Suppressor macrophage treated with lipopolysaccharide for 4 hours (primary cell): ENCODE measurements around the gene WNT9B.
"Not testable (repeated sequence)": the region's sequence is repeated elsewhere in the genome, so short reads cannot be mapped to it uniquely, and the experiment has no call there.

ENCODE experiments used
- DNase-seq: peaks from one replicate; pipeline ENCODE4 v3.0.0-alpha.2; 2020

WNT9B gene

DNA sequence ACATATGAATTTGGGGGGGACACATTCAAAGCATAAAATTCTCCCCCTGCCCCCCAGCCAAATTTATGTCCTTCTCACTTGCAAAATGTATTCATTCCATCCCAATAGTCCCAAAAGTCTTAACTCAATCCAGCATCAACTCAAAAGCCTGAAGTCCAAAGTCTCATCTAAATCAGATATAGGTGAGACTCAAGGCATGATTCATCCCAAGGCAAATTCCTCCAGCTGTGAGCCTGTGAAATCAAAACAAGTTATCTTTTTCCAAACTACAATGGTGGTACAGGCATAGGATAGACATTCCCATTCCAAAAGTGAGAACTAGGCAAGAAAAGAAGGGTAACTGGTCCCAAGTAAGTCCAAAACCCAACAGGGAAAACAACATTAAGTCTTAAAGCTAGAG, 65.7 kb downstream of the WNT9B start:
- DNase-seq = no peak

DNA sequence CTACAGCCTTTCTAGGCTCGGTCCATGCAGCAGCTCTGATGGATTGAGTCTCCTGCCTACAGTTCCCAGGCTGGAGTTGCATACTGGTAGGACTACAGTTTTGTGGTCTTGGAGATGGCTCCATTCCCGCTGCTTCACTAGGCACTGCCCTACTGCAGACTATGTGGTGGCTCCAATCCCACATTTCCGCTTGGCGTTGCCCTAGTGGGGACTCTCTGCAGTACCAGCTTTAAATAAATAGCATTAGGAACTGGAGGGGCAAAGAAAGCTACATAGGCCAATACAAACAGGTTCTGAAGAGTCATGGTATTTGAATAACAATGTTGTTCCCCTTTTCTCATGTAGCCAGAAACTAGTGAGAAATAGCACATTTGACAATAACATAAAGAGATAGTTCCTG, 66.1 kb downstream of the WNT9B start:
- DNase-seq = no peak

DNA sequence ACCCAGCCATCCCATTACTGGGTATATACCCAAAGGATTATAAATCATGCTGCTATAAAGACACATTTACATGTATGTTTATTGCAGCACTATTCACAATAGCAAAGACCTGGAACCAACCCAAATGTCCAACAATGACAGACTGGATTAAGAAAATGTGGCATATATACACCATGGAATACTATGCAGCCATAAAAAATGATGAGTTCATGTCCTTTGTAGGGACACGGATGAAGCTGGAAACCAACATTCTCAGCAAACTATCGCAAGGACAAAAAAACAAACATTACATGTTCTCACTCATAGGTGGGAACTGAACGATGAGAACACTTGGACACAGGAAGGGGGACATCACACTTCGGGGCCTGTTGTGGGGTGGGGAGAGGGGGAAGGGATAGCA, 70.6 kb downstream of the WNT9B start:
- not testable (repeated sequence) for DNase-seq

DNA sequence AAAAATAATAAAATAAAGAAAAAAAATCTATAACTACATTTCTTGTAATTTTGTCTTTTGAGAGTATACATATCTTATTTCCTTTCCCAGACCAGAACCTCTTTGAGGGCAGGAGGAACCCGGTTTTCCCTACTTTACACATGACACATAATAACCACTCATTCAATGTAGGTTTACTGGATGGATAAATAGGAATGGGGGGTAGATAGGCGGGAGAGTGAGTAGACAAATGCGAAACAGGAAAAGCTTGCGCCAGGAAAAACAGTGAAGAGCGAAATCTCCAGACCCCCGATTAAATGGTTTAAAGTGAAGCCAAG, 71.1 kb downstream of the WNT9B start:
- no peak for DNase-seq

DNA sequence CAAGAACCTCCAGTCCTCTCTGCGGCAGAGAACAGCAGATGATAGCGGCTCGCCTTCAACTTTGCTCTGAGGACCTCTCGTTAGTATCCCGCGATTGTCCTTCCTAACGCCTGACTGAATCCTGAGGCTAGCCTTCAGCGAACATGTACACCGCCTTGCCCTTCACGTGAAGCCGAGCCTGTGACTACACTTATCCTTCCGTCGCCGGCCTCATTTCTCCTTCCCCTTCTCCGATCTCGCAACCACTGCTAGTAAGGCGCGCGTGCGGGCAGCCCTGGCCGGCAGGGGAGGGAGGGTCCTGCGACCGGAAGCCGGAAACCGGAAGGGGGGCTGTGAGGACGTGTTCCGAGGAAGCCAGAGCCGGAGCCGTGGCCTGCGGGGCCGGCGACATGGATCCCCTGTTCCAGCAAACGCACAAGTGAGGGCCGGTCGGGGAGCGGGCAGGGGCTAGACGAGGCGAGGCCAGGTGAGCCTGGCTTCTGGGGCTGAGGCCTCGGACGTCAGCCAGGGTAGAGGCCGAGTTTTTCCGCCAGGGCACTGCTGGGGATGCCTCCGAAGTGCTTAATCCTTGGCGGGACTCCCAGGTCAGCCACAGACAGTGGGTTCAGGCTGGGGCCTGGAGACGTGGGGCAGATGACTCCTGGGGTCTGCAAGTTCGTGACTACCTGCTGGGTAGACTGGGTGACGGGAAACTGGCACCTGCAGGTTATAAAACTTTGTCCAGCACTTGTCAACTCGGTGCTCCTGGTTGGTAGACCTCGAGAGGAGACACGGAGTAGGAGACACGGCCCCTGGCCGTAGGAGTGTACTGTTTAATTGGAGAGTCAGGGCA, 71.6 kb downstream of the WNT9B start, which contains the start of gene GOSR2:
TSS of gene GOSR2 (plus strand) at position 357 of the 832 bp plus-strand sequence. CDS start at position 390, 33 bp downstream.
- peak; percentile 94 for DNase-seq

DNA sequence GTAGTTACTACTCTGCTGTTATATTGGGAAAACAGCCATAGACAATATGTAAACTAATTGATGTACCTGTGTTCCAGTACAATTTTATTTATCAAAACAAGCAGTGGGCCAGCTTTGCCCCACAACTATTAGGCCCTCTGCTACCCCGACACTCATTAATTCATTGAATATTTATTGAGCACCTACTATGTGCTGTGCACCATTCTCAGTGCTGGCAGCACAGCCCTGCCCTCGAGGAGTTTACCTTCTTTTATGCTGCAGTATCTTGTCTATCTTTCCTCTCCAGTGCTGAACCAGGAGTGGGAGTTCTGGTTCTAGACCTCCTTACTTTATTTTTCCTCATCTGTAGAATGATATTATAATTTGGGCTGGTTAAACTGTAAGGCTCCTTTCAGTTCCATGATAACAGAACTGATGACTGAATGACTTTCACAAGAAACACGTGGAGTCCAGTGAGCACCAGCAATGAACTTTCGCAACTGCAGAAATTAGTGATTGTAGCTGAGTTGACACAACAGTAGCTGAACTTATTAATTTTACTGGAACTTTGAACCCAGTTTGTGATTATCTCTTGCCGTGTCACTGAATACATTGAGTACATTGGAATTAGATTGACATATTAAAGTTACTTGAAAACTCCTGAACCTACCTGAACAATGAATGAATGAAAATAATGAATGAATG, 73.9 kb downstream of the WNT9B start:
- DNase-seq = peak; percentile 74

DNA sequence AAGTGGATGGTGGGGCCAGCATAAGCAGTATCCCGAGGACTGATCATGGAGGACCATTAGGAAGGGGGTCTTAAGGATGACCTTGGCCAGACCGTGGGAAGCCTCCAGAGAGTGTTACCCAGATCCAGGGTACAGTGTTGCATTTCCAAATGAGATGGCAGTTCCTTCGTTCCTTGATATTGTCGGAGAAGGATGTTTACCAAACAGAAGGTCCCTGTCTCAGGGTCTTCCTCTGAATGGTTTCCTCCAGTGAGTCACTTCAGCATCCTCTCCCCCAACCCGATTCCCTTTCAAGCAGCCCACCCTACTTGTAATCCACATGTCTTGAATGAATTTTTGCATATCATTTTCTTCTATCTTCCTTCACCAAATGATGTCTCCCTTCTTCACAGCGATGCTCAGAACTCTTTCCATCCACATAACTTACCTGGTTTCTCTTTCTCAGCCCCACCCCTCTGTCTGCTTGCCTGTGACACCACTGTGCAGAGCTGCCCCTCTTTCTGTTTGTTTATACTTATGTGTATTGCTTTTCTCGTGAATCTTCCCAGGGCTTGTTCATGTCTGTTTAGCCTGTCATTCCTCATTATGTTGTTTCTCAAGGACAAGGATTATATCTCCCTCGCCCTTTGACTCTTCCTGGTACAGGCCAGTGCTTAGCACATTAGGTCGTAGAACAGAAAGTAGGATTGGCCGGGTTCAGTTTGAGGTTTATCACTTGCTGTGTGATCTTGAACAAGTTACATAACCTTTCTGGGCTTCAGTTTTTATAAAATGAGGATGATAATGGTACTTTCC, 77.3 kb downstream of the WNT9B start:
- no peak for DNase-seq

DNA sequence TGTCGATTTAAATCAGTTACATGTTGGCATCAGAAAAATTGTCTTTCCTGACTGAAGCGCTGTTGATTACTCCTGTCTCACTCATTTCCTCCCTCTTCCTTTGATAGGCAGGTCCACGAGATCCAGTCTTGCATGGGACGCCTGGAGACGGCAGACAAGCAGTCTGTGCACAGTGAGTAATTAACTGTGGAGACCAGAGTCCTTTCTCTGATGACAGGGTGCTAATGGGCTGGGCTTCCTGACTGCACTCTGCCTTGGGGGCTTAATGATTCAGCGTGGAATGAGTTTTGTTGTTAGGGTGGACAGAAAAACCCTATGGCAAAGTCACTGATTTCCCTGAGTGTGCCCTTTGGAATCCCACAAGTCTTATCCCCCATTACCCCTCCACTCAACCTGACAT, 78.0 kb downstream of the WNT9B start:
- no peak for DNase-seq

DNA sequence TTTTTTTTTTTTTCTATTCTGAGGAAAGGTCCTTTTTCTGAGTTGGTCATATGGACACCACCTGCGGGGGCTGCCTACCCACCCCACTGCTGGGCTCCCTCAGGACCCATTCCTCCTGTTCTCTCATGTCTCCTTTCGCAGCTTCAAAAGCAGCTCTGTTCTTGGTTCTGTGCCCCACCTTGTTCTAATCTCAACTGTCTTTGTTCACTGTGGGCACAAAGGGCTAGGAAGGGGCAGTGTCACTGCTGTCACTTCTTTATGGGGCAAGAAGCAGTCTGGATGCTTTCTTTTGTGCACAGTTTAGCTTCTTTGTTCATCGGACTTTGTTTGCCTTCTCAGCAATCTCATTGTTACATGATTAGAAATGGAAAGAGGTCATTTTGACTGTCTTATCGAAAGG, 78.7 kb downstream of the WNT9B start:
- no peak for DNase-seq

DNA sequence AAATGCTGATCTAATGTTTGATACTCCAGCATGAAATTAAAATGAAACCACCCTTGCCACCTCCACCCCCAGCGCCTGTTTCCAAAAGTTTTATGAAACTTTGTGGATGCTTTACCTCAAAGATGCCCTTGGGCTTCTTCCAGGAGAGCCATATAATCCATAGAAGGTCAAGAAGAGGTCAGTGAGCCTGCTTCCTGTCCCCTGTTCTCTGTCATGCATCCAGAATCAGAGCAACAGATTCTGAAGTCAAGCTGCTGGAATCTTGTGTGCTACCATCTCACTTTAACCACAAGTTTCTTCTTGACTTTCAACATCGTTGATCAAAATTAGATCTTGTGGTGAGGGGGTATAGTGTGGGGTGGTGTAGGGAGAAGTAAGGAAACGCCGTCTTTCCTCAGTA, 80.2 kb downstream of the WNT9B start:
- no peak for DNase-seq

DNA sequence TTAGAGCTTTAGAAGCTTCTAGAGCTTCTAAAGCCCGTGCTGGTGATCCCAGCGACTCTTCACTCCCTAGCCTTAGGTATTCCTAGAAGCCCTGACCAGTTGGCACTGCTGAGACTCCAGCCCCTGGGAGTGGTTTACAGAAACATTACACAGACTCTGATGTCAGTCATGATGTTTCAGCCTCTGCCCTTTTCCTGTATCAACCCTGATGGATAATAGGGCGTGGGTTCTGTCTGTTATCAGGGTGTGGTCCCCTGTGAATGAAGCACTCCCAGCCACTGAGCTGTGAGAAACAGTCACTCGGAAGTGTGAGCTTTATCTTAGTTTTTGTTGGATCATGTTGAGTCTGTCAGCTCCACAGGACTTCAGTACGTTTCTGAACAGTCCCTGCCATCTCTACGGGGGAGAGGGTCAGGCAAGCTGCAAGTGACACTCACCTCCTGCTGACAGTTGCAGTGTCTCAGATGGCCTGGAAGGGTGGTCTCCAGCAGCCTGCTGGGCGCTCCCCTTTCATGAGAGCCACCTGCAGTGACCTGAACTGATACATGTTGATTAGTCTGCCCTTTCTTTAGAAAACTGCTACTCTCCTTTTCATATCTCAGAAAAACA, 84.4 kb downstream of the WNT9B start:
- DNase-seq = no peak
